ENCODE data around the gene FGF14. TPM values are rescaled to one million over a fixed set of nuclear protein-coding genes. Genes with fewer than 3 reads are reported as not detected.

The FGF14 gene
- total and polyA plus RNA-seq, 2 donors (not counting 3 experiments of a cell fraction or from before 2014, with no cell fraction given): not detected

GRCh38 chr13:101911752-101912151 lies 490.1 kb downstream of the FGF14 start:
- dilution Hi-C loops (cut with MboI; ENCODE audit: extremely low pct_ligation_motif_present, low sequenced_read_pairs): no loop called here
- CTCF ChIA-PET: no interaction called here
- FAIRE-seq: no peak

GRCh38 chr13:101903890-101904289 lies 498.0 kb downstream of the FGF14 start:
- no peak overlapping the region for H3K4me3 ChIP-seq (replicated peaks in 1 of 3; ENCODE audit: insufficient read depth in 1 of 3, low read depth in 1 of 3, low read length in 3 of 3)
- no peaks in the 10 kb centered on the region for H3K9me3 ChIP-seq (replicated peaks; ENCODE audit: control insufficient read depth, insufficient read depth, low read length)
- no peak overlapping the region for H3K4me2 ChIP-seq (ENCODE audit: insufficient read depth, low read length)
- H3K27ac ChIP-seq (ENCODE audit: insufficient read depth, low read depth, low read length): no peak overlapping the region
- no peak overlapping the region for H2AFZ ChIP-seq (ENCODE audit: low read depth, low read length)
- dilution Hi-C loops (cut with MboI; ENCODE audit: extremely low pct_ligation_motif_present, low sequenced_read_pairs): no loop called here
- TF ChIP-seq, protein P1, sequence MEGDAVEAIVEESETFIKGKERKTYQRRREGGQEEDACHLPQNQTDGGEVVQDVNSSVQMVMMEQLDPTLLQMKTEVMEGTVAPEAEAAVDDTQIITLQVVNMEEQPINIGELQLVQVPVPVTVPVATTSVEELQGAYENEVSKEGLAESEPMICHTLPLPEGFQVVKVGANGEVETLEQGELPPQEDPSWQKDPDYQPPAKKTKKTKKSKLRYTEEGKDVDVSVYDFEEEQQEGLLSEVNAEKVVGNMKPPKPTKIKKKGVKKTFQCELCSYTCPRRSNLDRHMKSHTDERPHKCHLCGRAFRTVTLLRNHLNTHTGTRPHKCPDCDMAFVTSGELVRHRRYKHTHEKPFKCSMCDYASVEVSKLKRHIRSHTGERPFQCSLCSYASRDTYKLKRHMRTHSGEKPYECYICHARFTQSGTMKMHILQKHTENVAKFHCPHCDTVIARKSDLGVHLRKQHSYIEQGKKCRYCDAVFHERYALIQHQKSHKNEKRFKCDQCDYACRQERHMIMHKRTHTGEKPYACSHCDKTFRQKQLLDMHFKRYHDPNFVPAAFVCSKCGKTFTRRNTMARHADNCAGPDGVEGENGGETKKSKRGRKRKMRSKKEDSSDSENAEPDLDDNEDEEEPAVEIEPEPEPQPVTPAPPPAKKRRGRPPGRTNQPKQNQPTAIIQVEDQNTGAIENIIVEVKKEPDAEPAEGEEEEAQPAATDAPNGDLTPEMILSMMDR (IDR thresholded peaks at IDR 0.05; ENCODE audit: extremely low read depth in 1 of 2, insufficient read depth in 1 of 2, low read depth in 1 of 2, low read length in 2 of 2): no peak
- TF ChIP-seq JUN (IDR thresholded peaks at IDR 0.05; ENCODE audit: borderline replicate concordance, insufficient read depth, insufficient read length, low read depth): no peak
- TF ChIP-seq MAX (IDR thresholded peaks at IDR 0.05; ENCODE audit: insufficient read depth, insufficient read length): no peak
- no peak for TF ChIP-seq POLR2A (IDR thresholded peaks at IDR 0.05; ENCODE audit: low read depth, low read length)
- TF ChIP-seq EZH2 (IDR thresholded peaks at IDR 0.05; ENCODE audit: borderline replicate concordance, low read depth, low read length, severe bottlenecking): no peak
- no peak for TF ChIP-seq FOS (IDR thresholded peaks at IDR 0.05; ENCODE audit: borderline replicate concordance, insufficient read depth, low read length)
- no peak for TF ChIP-seq MYC (IDR thresholded peaks at IDR 0.05; ENCODE audit: low read depth, low read length)
- TF ChIP-seq GATA2 (IDR thresholded peaks at IDR 0.05; ENCODE audit: insufficient read depth, insufficient read length, low read depth, low read length): no peak
- no peak for TF ChIP-seq POLR2AphosphoS5 (IDR thresholded peaks at IDR 0.05; ENCODE audit: insufficient read depth, low read depth, low read length)
- ChIA-PET CTCF (no interaction called here), POLR2A (no interaction called here)
- BruUV-seq (replicated peaks): no TSS peak
- H4K20me1 ChIP-seq (replicated peaks; ENCODE audit: control insufficient read depth, extremely low read depth, insufficient read depth, low read length): no peaks in the 10 kb centered on the region
- no peaks in the 10 kb centered on the region for H3K4me1 ChIP-seq (ENCODE audit: control insufficient read depth, extremely low read depth, insufficient read depth, low read length)
- intact Hi-C loops (cut with micrococcal nuclease): no loop called here
- no peaks in the 10 kb centered on the region for H3K9me1 ChIP-seq (replicated peaks; ENCODE audit: control insufficient read depth, extremely low read depth, insufficient read depth, low read length)
- H3K9ac ChIP-seq (replicated peaks; ENCODE audit: extremely low read depth, insufficient read depth, low read length): no peak overlapping the region
- H3K27me3 ChIP-seq (ENCODE audit: control insufficient read depth in 2 of 2, insufficient read depth in 2 of 2, low read length in 2 of 2): no peaks in the 10 kb centered on the region
- no peaks in the 10 kb centered on the region for H3K79me2 ChIP-seq (ENCODE audit: control insufficient read depth, insufficient read depth, low read length)
- H3K36me3 ChIP-seq (ENCODE audit: control insufficient read depth in 2 of 2, extremely low read depth in 1 of 2, insufficient read depth in 2 of 2, low read length in 2 of 2): no peaks in the 10 kb centered on the region
- DNase-seq (ENCODE audit: low read depth, low spot score): no peak
- FAIRE-seq: no peak

More at GRCh38 chr13:101911752-101912151, 490.1 kb downstream of the FGF14 start:
- Histone ChIP-seq H3K4me3 (replicated peaks in 1 of 3; ENCODE audit: insufficient read depth in 1 of 3, low read depth in 1 of 3, low read length in 3 of 3) (no peak overlapping the region), H3K4me1 (ENCODE audit: control insufficient read depth, extremely low read depth, insufficient read depth, low read length) (no peaks in the 10 kb centered on the region), H3K4me2 (ENCODE audit: insufficient read depth, low read length) (no peak overlapping the region), H3K9me1 (replicated peaks; ENCODE audit: control insufficient read depth, extremely low read depth, insufficient read depth, low read length) (no peaks in the 10 kb centered on the region), H3K27me3 (ENCODE audit: control insufficient read depth in 2 of 2, insufficient read depth in 2 of 2, low read length in 2 of 2) (peaks cover 15 to 25% of the 10 kb centered on the region in 2 experiments), H3K36me3 (ENCODE audit: control insufficient read depth in 2 of 2, extremely low read depth in 1 of 2, insufficient read depth in 2 of 2, low read length in 2 of 2) (no peaks in the 10 kb centered on the region), H3K79me2 (ENCODE audit: control insufficient read depth, insufficient read depth, low read length) (no peaks in the 10 kb centered on the region), H3K9ac (replicated peaks; ENCODE audit: extremely low read depth, insufficient read depth, low read length) (no peak overlapping the region), H2AFZ (ENCODE audit: low read depth, low read length) (no peak overlapping the region), H4K20me1 (replicated peaks; ENCODE audit: control insufficient read depth, extremely low read depth, insufficient read depth, low read length) (no peaks in the 10 kb centered on the region), H3K27ac (ENCODE audit: insufficient read depth, low read depth, low read length) (no peak overlapping the region), H3K9me3 (replicated peaks; ENCODE audit: control insufficient read depth, insufficient read depth, low read length) (no peaks in the 10 kb centered on the region)
- intact Hi-C loops (cut with micrococcal nuclease): no loop called here
- BruUV-seq (replicated peaks): no TSS peak
- DNase-seq (ENCODE audit: low read depth, low spot score): no peak
- no peak for TF ChIP-seq GATA2 (IDR thresholded peaks at IDR 0.05; ENCODE audit: insufficient read depth, insufficient read length, low read depth, low read length)
- POLR2A ChIA-PET: no interaction called here
